Chondrocyte (in vitro differentiated cells): ENCODE data around the gene GNAI2. TPM values are rescaled to one million over a fixed set of nuclear protein-coding genes. Genes with fewer than 3 reads are reported as not detected.

ENCODE experiments used
- DNase-seq: peaks from one replicate; pipeline ENCODE4 v3.0.0; 2021; ENCODE audit warnings: mixed read lengths, low spot score
- H3K27ac Mint-ChIP-seq: one replicate; pipeline ENCODE4 v1.8.0; 2021; ENCODE audit warnings: mild to moderate bottlenecking, moderate library complexity, mixed read lengths; ENCODE audit not compliant: unreplicated experiment
- H3K27me3 Mint-ChIP-seq: 2 replicates; pipeline ENCODE4 v1.8.0; 2021; ENCODE audit warnings: low read depth, mixed read lengths
- H3K36me3 Mint-ChIP-seq: 2 replicates; pipeline ENCODE4 v1.8.0; 2021; ENCODE audit warnings: low read depth, mixed read lengths
- H3K4me1 Mint-ChIP-seq: 2 replicates; pipeline ENCODE4 v1.8.0; 2021; ENCODE audit warnings: low read depth, mild to moderate bottlenecking, mixed read lengths
- H3K4me3 Mint-ChIP-seq: one replicate; pipeline ENCODE4 v1.8.0; 2021; ENCODE audit warnings: mild to moderate bottlenecking, moderate library complexity, mixed read lengths; ENCODE audit not compliant: unreplicated experiment
- H3K9me3 Mint-ChIP-seq: 2 replicates; pipeline ENCODE4 v1.8.0; 2021; ENCODE audit warnings: low read depth, mixed read lengths
- CTCF ChIP-seq: fragments of 200-600 bp; sonication (generic); IDR thresholded peaks from 2 replicates; pipeline ENCODE4 v1.5.0; 2021; ENCODE audit warnings: antibody characterized with exemption, mild to moderate bottlenecking, moderate library complexity
- long read RNA-seq: library from polyadenylated mRNA; stranded (forward); transcript quantifications from one replicate; pipeline ENCODE4 v2.0.0, GENCODE V29; 2021
- total RNA-seq: library from RNA; stranded (reverse); gene quantifications from 3 replicates; pipeline ENCODE4 v1.2.1, GENCODE V29; 2021

GNAI2 gene
- total RNA-seq = 388 to 444 TPM (median 443 TPM) in 3 replicates
- long read RNA-seq, transcript GNAI2-203 (9 exons, 2,407 nt) = minor isoform, 22 of 633 reads
- long read RNA-seq, transcript GNAI2-202 (9 exons, 2,464 nt) = major isoform, 536 of 633 reads
- long read RNA-seq, partial matches to known transcripts = 23 of 633 reads
- long read RNA-seq, other reads (novel, unspliced or antisense) = 48 of 633 reads

DNA sequence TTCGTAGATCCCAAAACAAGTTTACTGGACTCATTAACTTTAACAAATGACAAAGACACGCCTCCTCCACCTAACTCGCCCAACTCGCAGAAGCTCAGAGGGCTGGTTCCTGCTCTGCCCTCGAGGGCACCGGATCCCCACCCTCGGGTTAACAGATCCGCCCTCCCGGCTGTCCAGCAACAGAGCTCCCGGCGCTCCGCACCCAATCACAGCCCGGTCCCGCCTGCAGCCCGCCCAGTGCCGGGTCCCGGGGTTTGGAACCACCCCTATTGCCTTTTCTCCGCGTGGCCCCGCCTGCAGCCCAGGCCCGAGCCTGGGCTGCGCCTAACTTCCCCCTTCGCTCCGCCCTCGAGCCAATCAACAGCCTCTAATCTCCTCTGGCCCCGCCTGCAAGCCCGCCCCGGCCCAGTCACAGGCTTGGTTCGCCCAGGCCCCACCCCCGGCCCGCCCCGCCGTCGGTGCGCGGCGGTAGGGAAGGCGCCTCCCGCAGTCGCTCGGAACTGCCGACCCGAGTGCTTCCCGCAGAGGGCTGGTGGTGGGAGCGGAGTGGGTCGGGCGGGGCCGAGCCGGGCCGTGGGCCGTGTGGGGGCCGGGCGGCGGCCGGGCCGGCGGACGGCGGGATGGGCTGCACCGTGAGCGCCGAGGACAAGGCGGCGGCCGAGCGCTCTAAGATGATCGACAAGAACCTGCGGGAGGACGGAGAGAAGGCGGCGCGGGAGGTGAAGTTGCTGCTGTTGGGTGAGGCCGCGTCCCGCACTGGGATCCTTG lies at the start of gene GNAI2:
TSS of gene GNAI2 (plus strand) at position 489 of the 768 bp plus-strand sequence. CDS start at position 621, 132 bp downstream.
- Mint-ChIP-seq H3K4me3 (peak within 1 kb of the TSS; percentile 98), H3K4me1 (peaks cover 30% of the 10 kb centered on the region)

DNA sequence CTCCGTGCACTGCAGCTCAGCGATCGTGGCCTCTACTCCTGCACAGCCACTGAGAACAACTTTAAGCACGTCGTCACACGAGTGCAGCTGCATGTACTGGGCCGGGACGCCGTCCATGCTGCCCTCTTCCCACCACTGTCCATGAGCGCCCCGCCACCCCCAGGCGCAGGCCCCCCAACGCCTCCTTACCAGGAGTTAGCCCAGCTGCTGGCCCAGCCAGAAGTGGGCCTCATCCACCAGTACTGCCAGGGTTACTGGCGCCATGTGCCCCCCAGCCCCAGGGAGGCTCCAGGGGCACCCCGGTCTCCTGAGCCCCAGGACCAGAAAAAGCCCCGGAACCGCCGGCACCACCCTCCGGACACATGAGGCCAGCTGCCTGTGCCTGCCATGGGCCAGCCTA lies 48.3 kb upstream of the GNAI2 start:
- Mint-ChIP-seq H3K4me3 (no peak overlapping the region), H3K36me3 (peaks cover 6% of the 10 kb centered on the region), H3K4me1 (peaks cover 6% of the 10 kb centered on the region), H3K9me3 (no peaks in the 10 kb centered on the region), H3K27me3 (no peaks in the 10 kb centered on the region), H3K27ac (no peak overlapping the region)
- no peak for DNase-seq
- no peak for TF ChIP-seq CTCF

More for the DNA sequence above, at the start of gene GNAI2:
- TF ChIP-seq CTCF = no peak
- no peaks in the 10 kb centered on the region for H3K9me3 Mint-ChIP-seq
- DNase-seq = peak; percentile 99
- H3K36me3 Mint-ChIP-seq = peaks cover 2% of the 10 kb centered on the region
- H3K27ac Mint-ChIP-seq = peak within 1 kb of the TSS; percentile 95
- no peaks in the 10 kb centered on the region for H3K27me3 Mint-ChIP-seq

DNA sequence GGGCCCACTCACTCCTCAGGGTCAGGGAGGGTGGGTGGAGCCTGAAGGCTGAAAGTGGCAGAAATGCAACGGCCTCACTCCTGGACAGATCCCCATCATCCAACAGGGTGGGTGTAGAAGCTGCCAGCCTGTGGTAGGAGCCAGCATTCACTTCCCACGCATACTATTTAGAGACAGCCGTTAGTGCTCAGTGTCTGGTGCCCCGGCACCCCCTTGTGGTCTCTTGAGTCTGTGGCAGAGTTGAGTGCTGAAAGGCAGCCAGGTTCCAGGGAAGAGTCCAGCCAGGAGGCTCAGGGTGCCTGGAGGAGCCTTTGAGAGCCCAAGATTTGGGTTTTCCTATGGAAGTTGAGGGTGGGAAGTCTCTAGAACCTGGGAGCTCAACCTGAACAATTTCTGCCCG lies 46.7 kb upstream of the GNAI2 start:
- H3K27ac Mint-ChIP-seq = no peak overlapping the region
- no peaks in the 10 kb centered on the region for H3K9me3 Mint-ChIP-seq
- peaks cover 6% of the 10 kb centered on the region for H3K4me1 Mint-ChIP-seq
- TF ChIP-seq CTCF = peak; percentile 89
- H3K4me3 Mint-ChIP-seq = no peak overlapping the region
- H3K27me3 Mint-ChIP-seq = no peaks in the 10 kb centered on the region
- peaks cover under 1% of the 10 kb centered on the region for H3K36me3 Mint-ChIP-seq
- DNase-seq = no peak

- H3K4me1 Mint-ChIP-seq = peaks cover 6% of the 10 kb centered on the region
- H3K9me3 Mint-ChIP-seq = no peaks in the 10 kb centered on the region
- TF ChIP-seq CTCF = no peak
- H3K27ac Mint-ChIP-seq = no peak overlapping the region
- no peak overlapping the region for H3K4me3 Mint-ChIP-seq
- H3K36me3 Mint-ChIP-seq = no peaks in the 10 kb centered on the region
- no peak for DNase-seq
- H3K27me3 Mint-ChIP-seq = no peaks in the 10 kb centered on the region
These were observed 46.0 kb upstream of the GNAI2 start for GRCh38 chr3:50189989-50190388.

DNA sequence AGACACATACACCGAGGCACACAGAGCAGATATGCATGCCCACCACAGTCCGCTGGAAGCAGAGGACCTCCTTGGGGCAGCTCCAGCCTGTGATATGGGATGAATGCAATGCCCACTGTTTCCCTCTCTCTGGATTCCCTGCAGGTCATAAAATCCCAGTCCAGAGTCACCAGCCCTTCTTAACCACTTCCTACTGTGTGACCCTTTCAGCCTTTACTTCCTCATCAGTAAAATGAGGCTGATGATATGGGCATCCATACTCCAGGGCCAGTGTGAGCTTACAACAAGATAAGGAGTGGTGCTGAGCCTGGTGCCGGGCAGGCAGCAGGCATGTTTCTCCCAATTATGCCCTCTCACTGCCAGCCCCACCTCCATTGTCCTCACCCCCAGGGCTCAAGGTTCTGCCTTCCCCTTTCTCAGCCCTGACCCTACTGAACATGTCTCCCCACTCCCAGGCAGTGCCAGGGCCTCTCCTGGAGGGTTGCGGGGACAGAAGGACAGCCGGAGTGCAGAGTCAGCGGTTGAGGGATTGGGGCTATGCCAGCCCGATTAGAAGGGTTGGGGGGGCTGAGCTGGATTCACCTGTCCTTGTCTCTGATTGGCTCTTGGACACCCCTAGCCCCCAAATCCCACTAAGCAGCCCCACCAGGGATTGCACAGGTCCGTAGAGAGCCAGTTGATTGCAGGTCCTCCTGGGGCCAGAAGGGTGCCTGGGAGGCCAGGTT lies 44.9 kb upstream of the GNAI2 start, which contains the start of gene GNAT1:
TSS of gene GNAT1 (plus strand) at position 675 of the 725 bp plus-strand sequence. CDS start 116 bp downstream, outside the sequence.
- Mint-ChIP-seq H3K4me3 (no peak within 1 kb of the TSS), H3K27me3 (no peaks in the 10 kb centered on the region), H3K36me3 (no peaks in the 10 kb centered on the region), H3K4me1 (peaks cover 6% of the 10 kb centered on the region), H3K27ac (no peak within 1 kb of the TSS), H3K9me3 (no peaks in the 10 kb centered on the region)
- TF ChIP-seq CTCF = no peak
- DNase-seq = no peak
